ENCODE measurements around the gene NAPA.

Gene NAPA

DNA sequence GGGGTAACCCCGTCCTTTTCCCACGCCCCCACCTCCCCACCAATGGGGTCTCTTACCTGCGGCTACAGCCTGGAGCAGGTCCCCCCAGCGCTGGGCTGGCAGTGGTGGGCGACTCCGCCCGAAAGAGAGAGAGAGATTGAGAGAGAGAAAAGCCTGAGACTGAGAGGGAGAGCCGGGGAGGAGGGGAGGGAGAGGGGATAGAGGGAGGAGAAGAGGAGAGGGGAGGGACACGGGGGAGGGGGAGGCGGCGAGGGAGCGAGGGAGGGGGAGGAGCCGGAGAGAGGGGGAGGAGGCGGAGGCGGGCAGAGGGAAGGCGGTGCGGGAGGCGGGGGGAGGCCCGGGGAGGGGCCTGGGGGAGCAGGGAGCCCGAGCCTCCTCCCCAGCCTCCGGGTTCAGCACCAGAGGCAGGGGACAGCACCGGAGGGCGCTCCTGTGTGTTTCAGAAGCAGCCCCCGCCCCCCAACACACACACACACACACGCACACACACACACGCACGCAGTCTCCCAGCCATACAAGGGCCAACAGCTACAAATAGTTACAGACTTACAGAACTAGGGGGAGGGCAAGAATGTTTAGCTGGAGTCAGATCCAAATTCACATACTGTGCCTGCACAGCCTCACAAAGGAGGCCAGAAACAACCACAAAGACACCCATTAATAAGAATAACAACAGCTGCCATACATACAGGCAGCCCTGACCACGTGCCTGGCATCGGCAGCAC, 43.0 kb downstream of the NAPA start, which contains the start of gene SLC8A2:
TSS of gene SLC8A2 (minus strand) at position 161 of the 725 bp plus-strand sequence. CDS start 5,490 bp downstream, outside the sequence.
- Histone ChIP-seq H3K9ac (no peak within 1 kb of the TSS), H3K4me1 (ENCODE audit: low read depth, poor library complexity, severe bottlenecking) (peaks cover 4% of the 10 kb centered on the region), H3K4me3 (IDR thresholded peaks at IDR 0.05; ENCODE audit: insufficient read depth, low read depth, low read length) (no peak within 1 kb of the TSS), H3K36me3 (ENCODE audit: insufficient read depth) (no peaks in the 10 kb centered on the region), H3K27ac (no peak within 1 kb of the TSS), H3K27me3 (ENCODE audit: insufficient read depth, low read depth) (peaks cover 78% of the 10 kb centered on the region), H3K4me2 (no peak within 1 kb of the TSS), H2AFZ (ENCODE audit: low read depth) (no peak within 1 kb of the TSS), H3K79me2 (ENCODE audit: insufficient read depth, low read depth) (no peaks in the 10 kb centered on the region), H4K20me1 (ENCODE audit: insufficient read depth) (no peaks in the 10 kb centered on the region)
- TF ChIP-seq, protein P1, sequence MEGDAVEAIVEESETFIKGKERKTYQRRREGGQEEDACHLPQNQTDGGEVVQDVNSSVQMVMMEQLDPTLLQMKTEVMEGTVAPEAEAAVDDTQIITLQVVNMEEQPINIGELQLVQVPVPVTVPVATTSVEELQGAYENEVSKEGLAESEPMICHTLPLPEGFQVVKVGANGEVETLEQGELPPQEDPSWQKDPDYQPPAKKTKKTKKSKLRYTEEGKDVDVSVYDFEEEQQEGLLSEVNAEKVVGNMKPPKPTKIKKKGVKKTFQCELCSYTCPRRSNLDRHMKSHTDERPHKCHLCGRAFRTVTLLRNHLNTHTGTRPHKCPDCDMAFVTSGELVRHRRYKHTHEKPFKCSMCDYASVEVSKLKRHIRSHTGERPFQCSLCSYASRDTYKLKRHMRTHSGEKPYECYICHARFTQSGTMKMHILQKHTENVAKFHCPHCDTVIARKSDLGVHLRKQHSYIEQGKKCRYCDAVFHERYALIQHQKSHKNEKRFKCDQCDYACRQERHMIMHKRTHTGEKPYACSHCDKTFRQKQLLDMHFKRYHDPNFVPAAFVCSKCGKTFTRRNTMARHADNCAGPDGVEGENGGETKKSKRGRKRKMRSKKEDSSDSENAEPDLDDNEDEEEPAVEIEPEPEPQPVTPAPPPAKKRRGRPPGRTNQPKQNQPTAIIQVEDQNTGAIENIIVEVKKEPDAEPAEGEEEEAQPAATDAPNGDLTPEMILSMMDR (conservative IDR thresholded peaks at IDR 0.05; ENCODE audit: low read depth, low read length): no peak

DNA sequence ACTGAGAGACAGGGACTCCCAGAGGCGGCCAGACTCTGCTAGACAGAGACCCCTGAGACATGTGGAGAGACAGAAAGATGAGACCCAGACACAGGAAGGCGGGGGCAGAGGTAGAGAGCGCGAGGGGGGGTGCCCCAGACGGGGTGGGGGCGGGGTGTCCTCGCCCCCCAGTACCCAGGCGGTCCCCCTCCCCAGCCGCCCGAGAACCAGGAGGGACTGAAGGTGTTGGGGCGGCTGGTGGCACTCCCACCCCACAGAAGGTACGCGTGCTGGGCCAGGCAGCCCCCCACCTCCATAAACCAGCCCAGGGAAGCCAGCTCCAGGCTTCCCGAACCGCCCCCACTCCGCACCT, 43.5 kb downstream of the NAPA start:
- Histone ChIP-seq H3K4me3 (IDR thresholded peaks at IDR 0.05; ENCODE audit: insufficient read depth, low read depth, low read length) (no peak overlapping the region), H3K9ac (no peak overlapping the region), H3K79me2 (ENCODE audit: insufficient read depth, low read depth) (no peaks in the 10 kb centered on the region), H4K20me1 (ENCODE audit: insufficient read depth) (no peaks in the 10 kb centered on the region), H2AFZ (ENCODE audit: low read depth) (no peak overlapping the region), H3K27ac (no peak overlapping the region), H3K36me3 (ENCODE audit: insufficient read depth) (no peaks in the 10 kb centered on the region), H3K4me1 (ENCODE audit: low read depth, poor library complexity, severe bottlenecking) (peaks cover 4% of the 10 kb centered on the region), H3K4me2 (no peak overlapping the region), H3K27me3 (ENCODE audit: insufficient read depth, low read depth) (peaks cover 83% of the 10 kb centered on the region)
- TF ChIP-seq, protein P1 (conservative IDR thresholded peaks at IDR 0.05; ENCODE audit: low read depth, low read length): no peak

DNA sequence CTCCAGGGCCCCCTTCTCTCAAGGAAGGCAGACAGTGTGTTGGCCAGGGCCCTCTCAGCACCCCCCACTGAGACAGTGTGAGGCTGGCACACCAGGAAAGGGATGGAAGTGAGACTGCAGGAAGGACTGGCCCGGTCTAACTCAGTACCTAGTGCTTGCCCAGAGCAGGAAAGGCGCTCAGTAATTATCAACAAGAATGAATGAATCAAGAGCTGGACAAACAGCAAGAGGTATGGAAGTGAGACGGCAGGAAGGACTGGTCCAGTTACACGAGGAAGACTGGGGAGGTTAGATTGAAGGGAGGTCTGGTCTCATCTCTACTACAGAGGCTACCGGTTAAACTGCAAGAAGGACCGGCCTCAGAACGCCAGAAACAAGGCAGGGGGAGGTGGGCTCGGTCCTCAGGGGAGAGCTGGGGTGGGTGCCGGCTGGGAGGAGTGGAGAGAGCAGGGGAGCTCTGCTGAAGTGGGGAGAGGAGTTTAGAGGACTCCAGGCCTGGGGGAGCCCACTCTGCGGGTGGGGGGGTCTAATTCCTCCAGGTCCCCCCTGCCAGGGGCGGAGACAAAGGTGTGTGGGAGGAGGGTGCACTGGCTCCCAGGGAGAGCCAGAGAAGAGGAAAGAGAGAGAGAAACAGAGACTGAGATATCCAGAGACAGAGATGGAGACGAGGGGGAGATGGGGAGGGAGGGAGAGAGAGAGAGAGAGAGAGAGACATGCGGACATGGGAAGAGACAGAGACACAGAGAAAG, 44.2 kb downstream of the NAPA start:
- Histone ChIP-seq H3K36me3 (ENCODE audit: insufficient read depth) (no peaks in the 10 kb centered on the region), H4K20me1 (ENCODE audit: insufficient read depth) (no peaks in the 10 kb centered on the region), H3K27ac (no peak overlapping the region), H3K4me2 (no peak overlapping the region), H3K4me3 (IDR thresholded peaks at IDR 0.05; ENCODE audit: insufficient read depth, low read depth, low read length) (no peak overlapping the region), H3K79me2 (ENCODE audit: insufficient read depth, low read depth) (no peaks in the 10 kb centered on the region), H3K4me1 (ENCODE audit: low read depth, poor library complexity, severe bottlenecking) (peaks cover 4% of the 10 kb centered on the region), H3K9ac (no peak overlapping the region), H2AFZ (ENCODE audit: low read depth) (no peak overlapping the region), H3K27me3 (ENCODE audit: insufficient read depth, low read depth) (peaks cover 84% of the 10 kb centered on the region)
- TF ChIP-seq, protein P1 (conservative IDR thresholded peaks at IDR 0.05; ENCODE audit: low read depth, low read length): no peak

DNA sequence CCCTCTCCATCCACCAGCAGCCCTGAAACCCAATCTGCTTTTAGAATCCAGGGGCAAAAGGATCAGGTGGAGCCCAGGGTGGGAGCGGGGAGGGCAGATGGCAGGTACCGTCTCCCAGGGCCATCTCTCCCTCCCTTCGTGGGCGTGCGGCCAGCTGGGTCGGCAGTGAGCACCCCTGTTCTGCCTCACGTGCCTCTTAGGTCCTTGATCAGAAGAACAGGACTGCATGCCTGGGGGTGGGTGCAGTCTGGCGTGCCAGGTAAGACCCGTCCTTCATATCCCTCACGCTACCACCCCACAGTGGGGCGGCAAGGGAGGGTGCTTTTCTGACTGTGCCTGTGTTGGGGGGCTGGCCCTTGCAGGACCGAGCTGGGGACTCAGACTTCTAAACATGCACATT, 45.1 kb downstream of the NAPA start:
- H3K27me3 ChIP-seq (ENCODE audit: insufficient read depth, low read depth): peaks cover 87% of the 10 kb centered on the region
- no peak overlapping the region for H3K4me2 ChIP-seq
- no peak overlapping the region for H2AFZ ChIP-seq (ENCODE audit: low read depth)
- H3K4me1 ChIP-seq (ENCODE audit: low read depth, poor library complexity, severe bottlenecking): peaks cover 4% of the 10 kb centered on the region
- TF ChIP-seq, protein P1 (conservative IDR thresholded peaks at IDR 0.05; ENCODE audit: low read depth, low read length): no peak
- no peak overlapping the region for H3K4me3 ChIP-seq (IDR thresholded peaks at IDR 0.05; ENCODE audit: insufficient read depth, low read depth, low read length)
- no peaks in the 10 kb centered on the region for H4K20me1 ChIP-seq (ENCODE audit: insufficient read depth)
- H3K27ac ChIP-seq: no peak overlapping the region
- H3K9ac ChIP-seq: no peak overlapping the region
- no peaks in the 10 kb centered on the region for H3K79me2 ChIP-seq (ENCODE audit: insufficient read depth, low read depth)
- no peaks in the 10 kb centered on the region for H3K36me3 ChIP-seq (ENCODE audit: insufficient read depth)

All from KMS-11 (cell line).